Fibroblast of lung (primary cell): ENCODE measurements around the gene KCNJ10. TPM values are rescaled to one million over a fixed set of nuclear protein-coding genes. Genes with fewer than 3 reads are reported as not detected.

Source experiments
- DNase-seq, 2 donors: peaks; one replicate each; pipeline versions ENCODE4 v3.0.0 to v3.0.0-alpha.2; 2010; ENCODE audit warnings: low read depth in 2 of 2
- H2AFZ ChIP-seq: 2 replicates; pipeline ENCODE4 v1.5.1; 2012; ENCODE audit warnings: low read length, control low read depth, inconsistent platforms
- H3K27ac ChIP-seq: 2 replicates; pipeline ENCODE4 v1.5.1; 2011; ENCODE audit warnings: low read length, control low read depth; ENCODE audit not compliant: insufficient read depth
- H3K27me3 ChIP-seq: 2 replicates; pipeline ENCODE4 v1.5.1; 2011; ENCODE audit warnings: mild to moderate bottlenecking, low read length; ENCODE audit not compliant: control insufficient read depth, insufficient read depth
- H3K36me3 ChIP-seq: 2 replicates; pipeline ENCODE4 v1.5.1; 2011; ENCODE audit warnings: low read length; ENCODE audit not compliant: control insufficient read depth, insufficient read depth
- H3K4me1 ChIP-seq: 2 replicates; pipeline ENCODE4 v1.5.1; 2011; ENCODE audit warnings: low read length; ENCODE audit not compliant: control insufficient read depth, insufficient read depth; ENCODE audit errors: extremely low read depth
- H3K4me2 ChIP-seq: 2 replicates; pipeline ENCODE4 v1.5.1; 2011; ENCODE audit warnings: low read length, control low read depth; ENCODE audit not compliant: insufficient read depth; ENCODE audit errors: extremely low read depth
- H3K4me3 ChIP-seq, 4 experiments: fragments of 200-600 bp in 1 of 4; sonication (generic) in 1 of 4; replicated peaks in 1 of 4; 2 replicates each; pipeline ENCODE4 v1.5.1; 2011 to 2016; ENCODE audit warnings: low read length in 4 of 4, low read depth in 3 of 4, mild to moderate bottlenecking in 3 of 4, control low read depth in 2 of 4, inconsistent platforms in 1 of 4, mixed read lengths in 1 of 4; ENCODE audit not compliant: insufficient read depth in 1 of 4; ENCODE audit errors: control extremely low read depth in 1 of 4
- H3K79me2 ChIP-seq: 2 replicates; pipeline ENCODE4 v1.5.1; 2012; ENCODE audit warnings: mild to moderate bottlenecking, low read length, inconsistent platforms; ENCODE audit not compliant: control insufficient read depth, insufficient read depth
- H3K9ac ChIP-seq: 2 replicates; pipeline ENCODE4 v1.5.1; 2011; ENCODE audit warnings: mild to moderate bottlenecking, low read length, control low read depth; ENCODE audit not compliant: insufficient read depth
- H3K9me3 ChIP-seq: 2 replicates; pipeline ENCODE4 v1.5.1; 2012; ENCODE audit warnings: low read depth, low read length; ENCODE audit not compliant: control insufficient read depth, insufficient read depth
- H4K20me1 ChIP-seq: 2 replicates; pipeline ENCODE4 v1.5.1; 2011; ENCODE audit warnings: low read length; ENCODE audit not compliant: control insufficient read depth, insufficient read depth; ENCODE audit errors: extremely low read depth
- CTCF ChIP-seq, 2 donors: IDR thresholded peaks in 1 of 2; conservative IDR thresholded peaks in 1 of 2; 1 replicate in 1 of 2; 2 replicates in 1 of 2; pipeline ENCODE4 v1.5.1; 2011 to 2012; ENCODE audit warnings: low read length in 2 of 2, control low read depth in 1 of 2, inconsistent platforms in 1 of 2, low read depth in 1 of 2, mild to moderate bottlenecking in 1 of 2
- EZH2 ChIP-seq: IDR thresholded peaks from 2 replicates; pipeline ENCODE4 v1.5.1; 2012; ENCODE audit warnings: low read length, control low read depth, mild to moderate bottlenecking; ENCODE audit errors: missing control alignments
- polyA plus RNA-seq, 2 donors: library from polyadenylated mRNA; depleted of rRNA in 1 of 2; stranded (reverse) in 1 of 2; unstranded in 1 of 2; fragments of >200 nt; gene quantifications; 2 replicates each; pipeline ENCODE4 v1.2.1, GENCODE V29; 2011 to 2012; ENCODE audit warnings: missing spikeins in 1 of 2
- total RNA-seq: library from RNA; depleted of rRNA; stranded (reverse); fragments of >200 nt; gene quantifications from 2 replicates; pipeline ENCODE4 v1.2.1, GENCODE V29; 2014

The KCNJ10 gene
- total and polyA plus RNA-seq, 2 donors (not counting 1 experiment from before 2014, with no cell fraction given) = not detected

DNA sequence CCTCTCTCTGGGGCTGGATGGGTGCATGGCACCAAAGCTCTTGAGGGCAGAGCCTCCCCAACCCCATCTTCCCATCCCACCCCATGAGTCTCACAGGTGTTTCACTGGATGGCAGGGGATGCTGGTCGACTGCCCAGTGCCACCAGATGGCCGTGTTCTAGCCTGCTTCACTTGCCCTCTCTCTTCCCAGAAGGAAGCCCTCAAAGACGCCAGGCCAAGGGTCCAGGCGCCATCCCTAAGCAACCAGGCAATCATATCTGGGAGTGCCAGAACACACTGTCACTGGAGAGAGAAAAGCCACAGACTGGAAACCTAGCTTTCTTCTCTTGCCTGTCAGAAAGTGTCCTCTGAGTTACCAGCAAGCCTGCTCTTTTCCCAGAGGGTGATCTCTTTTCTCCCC lies 64.9 kb downstream of the KCNJ10 start:
- H2AFZ ChIP-seq = no peak overlapping the region
- no peaks in the 10 kb centered on the region for H4K20me1 ChIP-seq
- no peak overlapping the region for H3K9ac ChIP-seq
- H3K36me3 ChIP-seq = no peaks in the 10 kb centered on the region
- H3K4me2 ChIP-seq = no peak overlapping the region
- no peaks in the 10 kb centered on the region for H3K9me3 ChIP-seq
- no peak overlapping the region for H3K4me3 ChIP-seq
- no peaks in the 10 kb centered on the region for H3K27me3 ChIP-seq
- H3K4me1 ChIP-seq = no peaks in the 10 kb centered on the region
- H3K27ac ChIP-seq = no peak overlapping the region
- DNase-seq = no peak
- TF ChIP-seq EZH2 (no peak), CTCF (conservative IDR thresholded peaks at IDR 0.05 in 1 of 2, IDR thresholded peaks at IDR 0.05 in 1 of 2; ENCODE audit: low read depth in 1 of 2, low read length in 2 of 2) (no peak)
- no peaks in the 10 kb centered on the region for H3K79me2 ChIP-seq

GRCh38 chr1:160004425-160004824 lies 65.5 kb downstream of the KCNJ10 start:
- DNase-seq = no peak
- Histone ChIP-seq H3K9me3 (no peaks in the 10 kb centered on the region), H3K4me1 (no peaks in the 10 kb centered on the region), H4K20me1 (no peaks in the 10 kb centered on the region), H2AFZ (no peak overlapping the region), H3K27me3 (no peaks in the 10 kb centered on the region), H3K79me2 (no peaks in the 10 kb centered on the region), H3K4me2 (no peak overlapping the region), H3K4me3 (no peak overlapping the region), H3K9ac (no peak overlapping the region), H3K27ac (no peak overlapping the region), H3K36me3 (no peaks in the 10 kb centered on the region)
- TF ChIP-seq EZH2 (no peak), CTCF (conservative IDR thresholded peaks at IDR 0.05 in 1 of 2, IDR thresholded peaks at IDR 0.05 in 1 of 2; ENCODE audit: low read depth in 1 of 2, low read length in 2 of 2) (no peak)

- no peak overlapping the region for H3K4me3 ChIP-seq
- H3K79me2 ChIP-seq = no peaks in the 10 kb centered on the region
- H3K9me3 ChIP-seq = no peaks in the 10 kb centered on the region
- H3K27ac ChIP-seq = no peak overlapping the region
- TF ChIP-seq CTCF (conservative IDR thresholded peaks at IDR 0.05 in 1 of 2, IDR thresholded peaks at IDR 0.05 in 1 of 2; ENCODE audit: low read depth in 1 of 2, low read length in 2 of 2) = no peak
- TF ChIP-seq EZH2 = no peak
- H4K20me1 ChIP-seq = no peaks in the 10 kb centered on the region
- H2AFZ ChIP-seq = no peak overlapping the region
- DNase-seq = no peak
- H3K36me3 ChIP-seq = no peaks in the 10 kb centered on the region
- H3K4me2 ChIP-seq = no peak overlapping the region
- H3K9ac ChIP-seq = no peak overlapping the region
- no peaks in the 10 kb centered on the region for H3K4me1 ChIP-seq
- no peaks in the 10 kb centered on the region for H3K27me3 ChIP-seq
These were observed 66.0 kb downstream of the KCNJ10 start for GRCh38 chr1:160004001-160004400.
